Stimulated activated CD8-positive, alpha-beta memory T cell treated with anti-CD3 and anti-CD28 coated beads, Interleukin-7, amount 100 ng/mL, for 4 hours (primary cell): Measurements from ENCODE around the gene ZDHHC17.
"Not testable (repeated sequence)": the region's sequence is repeated elsewhere in the genome, so short reads cannot be mapped to it uniquely, and the experiment has no call there.

Experiments
- DNase-seq, 2 donors: peaks; one replicate each; pipeline ENCODE4 v3.0.0-alpha.2; 2020; ENCODE audit warnings: low read depth in 2 of 2

The ZDHHC17 gene

DNA sequence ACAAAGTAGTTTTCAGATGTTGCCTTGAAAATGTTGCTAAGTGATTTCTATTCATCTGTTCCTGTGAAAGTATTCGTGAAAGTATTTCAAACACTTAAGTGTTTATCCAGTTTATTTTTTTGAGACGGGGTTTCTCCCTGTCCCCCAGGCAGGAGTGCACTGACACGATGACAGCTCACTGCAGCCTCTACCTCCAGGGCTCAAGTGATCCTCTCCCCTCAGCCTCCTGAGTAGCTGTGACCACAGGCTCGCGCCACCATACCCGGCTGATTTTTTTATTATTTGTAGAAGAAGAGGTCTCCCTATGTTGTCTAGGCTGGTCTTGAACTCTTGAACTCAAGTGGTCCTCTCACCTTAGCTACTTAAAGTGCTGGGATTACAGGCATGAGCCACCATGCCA lies 1.7 kb downstream of the ZDHHC17 start:
- no peak for DNase-seq

GRCh38 chr12:76766161-76766560 lies 2.2 kb downstream of the ZDHHC17 start:
- DNase-seq: no peak

DNA sequence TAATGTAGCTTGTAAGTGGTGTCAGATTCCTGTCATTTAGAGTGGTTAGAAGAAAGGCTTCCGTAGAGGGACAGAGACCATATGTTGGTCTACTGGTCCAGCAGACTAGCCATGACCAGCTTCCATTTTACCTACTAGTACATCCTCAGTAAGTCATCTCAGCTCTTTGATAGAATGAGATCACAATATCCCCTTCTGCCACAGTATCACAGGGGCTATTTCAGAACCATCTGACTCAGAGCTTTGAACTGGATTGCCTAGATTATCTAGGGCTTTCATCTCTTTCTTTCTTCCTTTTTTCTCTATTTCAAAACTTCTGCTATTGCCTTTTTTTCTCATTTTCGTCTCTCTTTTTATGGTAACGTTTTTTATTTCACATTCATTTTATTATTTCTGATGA lies 4.7 kb downstream of the ZDHHC17 start:
- DNase-seq: no peak

DNA sequence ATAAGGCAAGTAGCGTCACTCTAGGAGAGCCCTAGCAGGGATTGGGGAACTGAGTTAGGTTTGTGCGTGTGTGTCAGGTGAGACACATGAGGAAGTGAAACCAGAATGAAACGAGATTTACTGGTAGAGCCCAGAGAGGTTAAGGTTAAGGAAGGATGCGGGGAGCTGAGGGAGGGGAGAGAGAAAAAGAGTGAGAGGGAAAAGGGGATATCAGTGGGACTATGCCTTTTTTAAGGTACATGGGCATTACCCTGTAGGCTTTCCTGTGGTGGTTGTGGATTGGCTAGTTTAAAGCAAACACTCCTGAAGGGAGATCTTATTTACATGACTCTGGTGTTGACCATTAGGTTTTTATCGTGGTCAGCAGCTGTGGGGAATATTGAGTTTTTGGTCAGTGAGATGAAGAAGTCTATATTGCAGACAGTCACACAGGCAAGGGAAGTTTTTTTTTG lies 13.9 kb downstream of the ZDHHC17 start:
- no peak for DNase-seq

- no peak for DNase-seq
Measured at GRCh38 chr12:76778364-76778763, 14.4 kb downstream of the ZDHHC17 start.

DNA sequence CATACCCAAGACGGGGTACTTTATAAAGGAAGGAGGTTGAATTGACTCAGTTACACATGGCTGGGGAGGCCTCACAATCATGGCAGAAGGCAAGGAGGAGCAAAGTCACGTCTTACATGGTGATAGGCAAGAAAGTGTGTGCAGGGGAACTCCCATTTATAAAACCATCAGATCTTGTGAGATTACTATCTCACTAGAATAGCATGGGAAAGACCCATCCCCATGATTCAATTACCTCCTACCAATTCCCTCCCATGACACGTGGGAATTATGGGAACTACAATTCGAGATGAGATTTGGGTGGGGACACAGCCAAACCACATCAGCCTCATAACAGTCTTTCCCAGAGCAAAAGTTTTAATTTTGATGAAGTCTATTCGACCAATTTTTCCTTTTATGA lies 15.4 kb downstream of the ZDHHC17 start:
- not testable (repeated sequence) for DNase-seq

- DNase-seq: no peak
Measured at GRCh38 chr12:76781321-76781720, 17.4 kb downstream of the ZDHHC17 start.

GRCh38 chr12:76782526-76782925 lies 18.6 kb downstream of the ZDHHC17 start:
- no peak for DNase-seq

DNA sequence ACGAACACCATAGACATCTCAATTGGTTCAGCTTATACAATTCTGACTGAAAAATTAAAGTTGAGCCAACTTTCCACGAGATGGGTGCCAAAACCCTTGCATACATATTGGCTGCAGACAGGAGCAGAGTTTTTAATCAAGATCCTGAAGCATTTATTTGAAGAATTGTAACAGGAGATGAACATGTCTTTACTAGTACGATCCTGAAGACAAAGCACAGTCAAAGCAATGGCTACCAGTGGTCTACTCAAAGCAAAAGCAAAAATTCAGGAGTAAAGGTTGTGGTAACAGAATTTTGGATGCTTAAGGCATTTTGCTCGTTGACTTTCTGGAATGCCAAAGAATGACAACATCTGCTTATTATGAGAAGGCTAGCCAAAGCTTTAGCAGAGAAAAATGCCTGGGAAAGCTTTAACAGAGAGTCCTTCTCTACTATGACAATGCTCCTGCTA lies 20.7 kb downstream of the ZDHHC17 start:
- DNase-seq: no peak

DNA sequence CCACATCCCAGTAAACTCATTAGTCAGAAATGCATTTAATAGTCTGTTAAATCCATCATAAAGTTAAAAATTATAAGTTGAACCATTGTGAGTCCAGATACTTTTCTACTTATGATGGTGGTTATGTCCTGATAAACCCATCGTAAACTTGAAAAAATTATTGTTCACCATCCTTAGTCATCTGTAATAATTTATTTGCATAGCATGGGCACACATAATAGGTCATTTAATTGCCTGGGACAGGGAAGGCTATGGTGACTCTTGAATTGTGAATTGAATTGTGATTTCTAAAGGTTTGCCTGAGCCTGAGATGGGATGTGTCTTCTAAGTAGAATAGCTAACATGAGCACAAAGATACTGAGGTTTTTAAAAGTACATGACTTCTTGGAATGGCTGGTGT lies 21.5 kb downstream of the ZDHHC17 start:
- DNase-seq: no peak

DNA sequence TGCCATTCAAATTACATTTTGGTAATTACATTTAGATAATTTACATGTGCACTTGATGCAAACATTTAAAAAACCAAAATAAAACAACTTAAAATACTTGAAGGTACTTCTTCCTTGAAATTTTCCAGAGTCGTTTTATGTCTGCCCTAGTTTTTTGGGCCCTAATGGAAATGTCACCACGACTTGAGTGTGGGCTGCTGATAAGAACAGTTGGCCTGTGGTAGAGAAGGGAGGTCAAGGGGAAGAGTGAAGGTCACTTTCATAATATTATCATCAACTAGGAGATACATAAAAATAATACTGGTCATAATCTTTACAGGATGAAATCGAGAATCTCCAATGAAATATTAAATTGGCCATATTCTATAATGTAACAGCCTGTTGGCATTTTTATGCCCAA lies 23.1 kb downstream of the ZDHHC17 start:
- no peak for DNase-seq

DNA sequence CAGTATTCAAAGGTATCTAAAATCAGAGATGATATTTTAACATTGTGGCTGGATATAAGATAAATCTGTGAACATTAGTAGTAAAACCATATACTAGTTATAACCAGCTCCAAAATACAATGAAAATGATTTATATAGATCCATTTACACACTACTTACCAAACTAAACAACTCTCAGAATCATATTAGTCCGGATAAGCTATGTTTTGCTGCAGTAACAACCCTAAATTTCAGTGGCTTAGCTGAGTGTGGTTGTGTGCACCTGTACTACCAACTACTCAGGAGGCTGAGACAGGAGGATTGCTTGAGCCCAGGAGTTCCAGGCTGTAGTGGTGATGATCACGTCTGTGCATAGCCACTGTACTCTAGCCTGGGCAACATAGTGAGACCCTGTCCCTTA lies 23.8 kb downstream of the ZDHHC17 start:
- no peak for DNase-seq

DNA sequence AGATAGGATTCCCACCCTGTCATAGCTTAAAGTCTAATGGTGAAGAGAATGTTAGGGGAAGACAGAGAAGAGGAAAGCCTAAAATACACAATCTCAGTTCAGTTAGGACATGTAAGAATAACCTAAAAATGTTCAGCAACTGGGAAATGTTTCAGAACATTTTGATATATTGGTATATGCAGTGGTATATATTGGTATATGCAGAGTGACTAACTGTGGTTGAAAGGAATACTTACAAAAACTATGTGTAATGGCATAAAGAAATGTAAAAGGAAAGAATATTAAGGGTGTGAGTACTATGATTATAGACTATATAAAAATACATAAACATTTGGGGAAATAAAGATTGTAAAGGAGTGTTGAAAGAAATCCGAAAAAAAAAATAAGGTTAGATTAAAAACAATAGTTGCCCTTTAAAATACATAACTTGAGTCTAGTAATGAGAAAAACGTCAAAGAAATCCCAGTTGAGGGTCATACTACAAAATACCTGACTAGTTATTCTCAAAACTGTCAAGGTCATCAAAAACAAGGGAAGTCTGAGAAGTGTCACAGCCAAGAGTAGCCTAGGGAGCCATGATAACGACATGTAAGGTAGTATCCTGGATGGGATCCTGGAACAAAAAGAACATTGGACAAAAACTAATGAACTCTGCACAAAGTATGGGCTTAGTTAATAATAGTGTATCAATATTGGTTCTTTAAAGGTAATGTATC lies 25.6 kb downstream of the ZDHHC17 start:
- no peak for DNase-seq

GRCh38 chr12:76790564-76791552 lies 26.9 kb downstream of the ZDHHC17 start:
- DNase-seq: no peak

DNA sequence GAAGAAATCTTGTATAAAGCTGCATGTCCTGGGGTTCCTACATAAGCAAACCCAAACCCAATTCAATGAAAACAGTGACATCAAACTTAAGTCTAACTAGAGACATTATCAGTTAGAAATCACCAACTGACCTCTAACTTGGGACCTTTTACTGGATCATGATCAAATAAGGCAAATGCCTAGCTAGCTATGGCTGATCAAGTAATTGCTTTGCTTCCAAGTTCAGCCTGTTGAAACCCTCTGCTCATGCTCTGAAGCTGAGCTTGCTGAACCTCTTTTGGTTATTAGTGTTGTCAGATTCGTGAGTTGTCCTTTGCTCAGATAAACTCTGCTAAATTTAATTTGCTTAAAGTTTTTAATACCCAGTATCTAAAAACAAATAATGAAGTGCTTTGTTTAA lies 28.9 kb downstream of the ZDHHC17 start:
- no peak for DNase-seq

- DNase-seq: no peak
Measured at GRCh38 chr12:76798864-76799263, 34.9 kb downstream of the ZDHHC17 start.

GRCh38 chr12:76799362-76799761 lies 35.4 kb downstream of the ZDHHC17 start:
- DNase-seq: no peak

- no peak for DNase-seq
Measured at GRCh38 chr12:76802060-76802459, 38.1 kb downstream of the ZDHHC17 start.

- no peak for DNase-seq
Measured at GRCh38 chr12:76804435-76804976, 40.6 kb downstream of the ZDHHC17 start.

- DNase-seq: no peak
Measured at GRCh38 chr12:76810671-76811419, 46.9 kb downstream of the ZDHHC17 start.

GRCh38 chr12:76811976-76812375 lies 48.1 kb downstream of the ZDHHC17 start:
- no peak for DNase-seq

DNA sequence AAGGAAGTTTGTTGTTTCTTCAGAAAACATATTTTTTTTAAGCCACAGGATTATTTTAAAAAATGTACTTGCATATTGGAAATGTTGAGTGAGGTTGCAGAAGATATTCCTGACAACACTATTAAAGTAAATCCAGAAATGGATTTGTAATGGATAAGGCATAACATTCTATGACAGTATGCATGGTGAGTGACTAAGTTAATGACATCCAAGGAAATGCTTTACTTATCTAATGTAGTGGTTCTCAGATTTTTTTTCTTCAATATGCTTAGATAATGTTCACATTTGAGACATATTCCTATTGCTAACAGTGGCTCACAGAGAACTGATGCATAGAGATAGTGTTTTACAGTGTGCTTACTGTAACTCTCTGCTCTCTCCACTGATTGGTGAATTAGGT lies 49.4 kb downstream of the ZDHHC17 start:
- no peak for DNase-seq
